ENCODE data around the gene CPSF7. TPM values are rescaled to one million over a fixed set of nuclear protein-coding genes. Genes with fewer than 3 reads are reported as not detected.

The CPSF7 gene
- total RNA-seq, 1 donor from 2014 or later: 80.0 TPM

- TF ChIP-seq CTCF (IDR thresholded peaks at IDR 0.05): no peak
- H3K4me3 Mint-ChIP-seq (ENCODE audit: unreplicated experiment): no peak overlapping the region
Observed at GRCh38 chr11:61422226-61422625, 7.5 kb downstream of the CPSF7 start.

GRCh38 chr11:61418136-61418535 is 11.6 kb downstream of the CPSF7 start:
- Mint-ChIP-seq H3K36me3 (ENCODE audit: unreplicated experiment) (peaks cover 55% of the 10 kb centered on the region), H3K27me3 (ENCODE audit: unreplicated experiment) (no peaks in the 10 kb centered on the region), H3K27ac (ENCODE audit: unreplicated experiment) (no peak overlapping the region), H3K4me3 (ENCODE audit: unreplicated experiment) (no peak overlapping the region), H3K4me1 (ENCODE audit: unreplicated experiment) (no peaks in the 10 kb centered on the region), H3K9me3 (ENCODE audit: unreplicated experiment) (no peaks in the 10 kb centered on the region)
- no peak for TF ChIP-seq CTCF (IDR thresholded peaks at IDR 0.05)
- DNase-seq (ENCODE audit: extremely low spot score, unreplicated experiment): no peak

More at GRCh38 chr11:61422226-61422625, 7.5 kb downstream of the CPSF7 start:
- peak overlapping the region; percentile 10 for H3K27ac Mint-ChIP-seq (ENCODE audit: unreplicated experiment)
- H3K36me3 Mint-ChIP-seq (ENCODE audit: unreplicated experiment): peaks cover 54% of the 10 kb centered on the region
- no peaks in the 10 kb centered on the region for H3K9me3 Mint-ChIP-seq (ENCODE audit: unreplicated experiment)
- H3K27me3 Mint-ChIP-seq (ENCODE audit: unreplicated experiment): no peaks in the 10 kb centered on the region
- H3K4me1 Mint-ChIP-seq (ENCODE audit: unreplicated experiment): no peaks in the 10 kb centered on the region
- no peak for DNase-seq (ENCODE audit: extremely low spot score, unreplicated experiment)

GRCh38 chr11:61417670-61418069 is 12.1 kb downstream of the CPSF7 start:
- H3K27ac Mint-ChIP-seq (ENCODE audit: unreplicated experiment): no peak overlapping the region
- no peak for DNase-seq (ENCODE audit: extremely low spot score, unreplicated experiment)

GRCh38 chr11:61416941-61417340 is 12.8 kb downstream of the CPSF7 start:
- Mint-ChIP-seq H3K27ac (ENCODE audit: unreplicated experiment) (no peak overlapping the region), H3K27me3 (ENCODE audit: unreplicated experiment) (no peaks in the 10 kb centered on the region), H3K9me3 (ENCODE audit: unreplicated experiment) (no peaks in the 10 kb centered on the region), H3K4me3 (ENCODE audit: unreplicated experiment) (no peak overlapping the region), H3K4me1 (ENCODE audit: unreplicated experiment) (no peaks in the 10 kb centered on the region), H3K36me3 (ENCODE audit: unreplicated experiment) (peaks cover 59% of the 10 kb centered on the region)
- no peak for TF ChIP-seq CTCF (IDR thresholded peaks at IDR 0.05)
- DNase-seq (ENCODE audit: extremely low spot score, unreplicated experiment): no peak

More at GRCh38 chr11:61417670-61418069, 12.1 kb downstream of the CPSF7 start:
- Mint-ChIP-seq H3K36me3 (ENCODE audit: unreplicated experiment) (peaks cover 58% of the 10 kb centered on the region), H3K4me1 (ENCODE audit: unreplicated experiment) (no peaks in the 10 kb centered on the region), H3K9me3 (ENCODE audit: unreplicated experiment) (no peaks in the 10 kb centered on the region), H3K4me3 (ENCODE audit: unreplicated experiment) (no peak overlapping the region), H3K27me3 (ENCODE audit: unreplicated experiment) (no peaks in the 10 kb centered on the region)
- TF ChIP-seq CTCF (IDR thresholded peaks at IDR 0.05): no peak

GRCh38 chr11:61415381-61415780 is 14.4 kb downstream of the CPSF7 start:
- H3K4me3 Mint-ChIP-seq (ENCODE audit: unreplicated experiment): no peak overlapping the region
- H3K4me1 Mint-ChIP-seq (ENCODE audit: unreplicated experiment): no peaks in the 10 kb centered on the region
- TF ChIP-seq CTCF (IDR thresholded peaks at IDR 0.05): no peak

More at GRCh38 chr11:61415381-61415780, 14.4 kb downstream of the CPSF7 start:
- Mint-ChIP-seq H3K27me3 (ENCODE audit: unreplicated experiment) (no peaks in the 10 kb centered on the region), H3K9me3 (ENCODE audit: unreplicated experiment) (no peaks in the 10 kb centered on the region), H3K36me3 (ENCODE audit: unreplicated experiment) (peaks cover 58% of the 10 kb centered on the region), H3K27ac (ENCODE audit: unreplicated experiment) (no peak overlapping the region)
- no peak for DNase-seq (ENCODE audit: extremely low spot score, unreplicated experiment)

Measured in osteocyte (in vitro differentiated cells).